ENCODE data around the gene RABGAP1L.

The RABGAP1L gene

DNA sequence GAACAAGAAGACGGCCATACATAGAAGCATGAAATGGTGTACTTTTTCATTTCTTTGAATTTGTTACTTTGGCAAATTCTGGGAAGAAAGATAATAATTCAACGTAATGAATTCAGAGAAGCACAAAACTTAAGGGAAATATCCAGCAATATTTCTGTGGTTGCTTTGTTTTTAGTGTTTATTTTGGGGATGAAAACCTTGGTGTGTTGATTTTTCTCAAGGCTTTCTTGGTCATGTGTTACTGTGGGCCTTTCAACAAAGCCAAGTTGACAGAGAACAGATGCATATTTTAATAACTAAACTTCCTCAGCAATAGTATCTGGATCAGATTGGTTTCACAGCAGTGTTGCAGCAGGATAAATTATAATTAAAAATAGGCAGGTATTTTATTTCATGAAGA, 561.9 kb downstream of the RABGAP1L start:
- in situ Hi-C loops (cut with HindIII; ENCODE audit: low sequenced_read_pairs) = no loop called here
- no peak for DNase-seq (ENCODE audit: low read depth)
- TF ChIP-seq, protein P1, sequence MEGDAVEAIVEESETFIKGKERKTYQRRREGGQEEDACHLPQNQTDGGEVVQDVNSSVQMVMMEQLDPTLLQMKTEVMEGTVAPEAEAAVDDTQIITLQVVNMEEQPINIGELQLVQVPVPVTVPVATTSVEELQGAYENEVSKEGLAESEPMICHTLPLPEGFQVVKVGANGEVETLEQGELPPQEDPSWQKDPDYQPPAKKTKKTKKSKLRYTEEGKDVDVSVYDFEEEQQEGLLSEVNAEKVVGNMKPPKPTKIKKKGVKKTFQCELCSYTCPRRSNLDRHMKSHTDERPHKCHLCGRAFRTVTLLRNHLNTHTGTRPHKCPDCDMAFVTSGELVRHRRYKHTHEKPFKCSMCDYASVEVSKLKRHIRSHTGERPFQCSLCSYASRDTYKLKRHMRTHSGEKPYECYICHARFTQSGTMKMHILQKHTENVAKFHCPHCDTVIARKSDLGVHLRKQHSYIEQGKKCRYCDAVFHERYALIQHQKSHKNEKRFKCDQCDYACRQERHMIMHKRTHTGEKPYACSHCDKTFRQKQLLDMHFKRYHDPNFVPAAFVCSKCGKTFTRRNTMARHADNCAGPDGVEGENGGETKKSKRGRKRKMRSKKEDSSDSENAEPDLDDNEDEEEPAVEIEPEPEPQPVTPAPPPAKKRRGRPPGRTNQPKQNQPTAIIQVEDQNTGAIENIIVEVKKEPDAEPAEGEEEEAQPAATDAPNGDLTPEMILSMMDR (IDR thresholded peaks at IDR 0.05; ENCODE audit: low read depth, low read length, missing control alignments) = no peak
- no peak overlapping the region for H3K4me3 ChIP-seq (ENCODE audit: low read depth, low read length)

- no peak for DNase-seq (ENCODE audit: low read depth)
- TF ChIP-seq, protein P1 (IDR thresholded peaks at IDR 0.05; ENCODE audit: low read depth, low read length, missing control alignments) = no peak
- in situ Hi-C loops (cut with HindIII; ENCODE audit: low sequenced_read_pairs) = no loop called here
- H3K4me3 ChIP-seq (ENCODE audit: low read depth, low read length) = no peak overlapping the region
Observed at GRCh38 chr1:174723816-174724215, 564.5 kb downstream of the RABGAP1L start.

- no peak for DNase-seq (ENCODE audit: low read depth)
Observed at GRCh38 chr1:174724219-174724618, 564.9 kb downstream of the RABGAP1L start.

GRCh38 chr1:174726167-174726879, 567.0 kb downstream of the RABGAP1L start:
- in situ Hi-C loops (cut with HindIII; ENCODE audit: low sequenced_read_pairs) = no loop called here
- TF ChIP-seq, protein P1 (IDR thresholded peaks at IDR 0.05; ENCODE audit: low read depth, low read length, missing control alignments) = peak; percentile 11
- no peak overlapping the region for H3K4me3 ChIP-seq (ENCODE audit: low read depth, low read length)
- DNase-seq (ENCODE audit: low read depth) = peak; percentile 32

More at GRCh38 chr1:174724219-174724618, 564.9 kb downstream of the RABGAP1L start:
- TF ChIP-seq, protein P1 (IDR thresholded peaks at IDR 0.05; ENCODE audit: low read depth, low read length, missing control alignments) = no peak
- H3K4me3 ChIP-seq (ENCODE audit: low read depth, low read length) = no peak overlapping the region
- in situ Hi-C loops (cut with HindIII; ENCODE audit: low sequenced_read_pairs) = no loop called here

- in situ Hi-C loops (cut with HindIII; ENCODE audit: low sequenced_read_pairs) = no loop called here
- TF ChIP-seq, protein P1 (IDR thresholded peaks at IDR 0.05; ENCODE audit: low read depth, low read length, missing control alignments) = no peak
Observed at GRCh38 chr1:174726880-174727585, 567.7 kb downstream of the RABGAP1L start.

DNA sequence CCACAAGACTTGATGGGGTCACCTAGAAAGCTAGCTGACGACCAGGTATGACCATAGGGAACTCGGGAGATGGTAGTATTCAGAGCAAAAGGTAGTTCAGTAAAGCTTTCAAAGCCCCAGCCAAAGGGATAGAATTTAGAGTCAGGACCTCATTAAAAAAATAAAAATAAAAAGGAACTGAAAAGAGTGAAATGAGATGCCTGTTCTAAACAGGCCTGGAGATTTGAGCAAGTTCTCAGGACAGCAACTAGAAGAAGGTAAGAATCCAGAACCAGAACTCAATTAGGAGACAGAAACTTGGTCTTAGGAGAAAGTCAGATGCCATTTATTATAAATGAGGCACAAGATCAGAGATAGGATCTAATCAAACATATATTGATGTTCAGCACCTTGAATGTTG, 575.0 kb downstream of the RABGAP1L start:
- DNase-seq (ENCODE audit: low read depth) = no peak
- no peak overlapping the region for H3K4me3 ChIP-seq (ENCODE audit: low read depth, low read length)
- in situ Hi-C loops (cut with HindIII; ENCODE audit: low sequenced_read_pairs) = no loop called here
- TF ChIP-seq, protein P1 (IDR thresholded peaks at IDR 0.05; ENCODE audit: low read depth, low read length, missing control alignments) = no peak

More at GRCh38 chr1:174726880-174727585, 567.7 kb downstream of the RABGAP1L start:
- no peak for DNase-seq (ENCODE audit: low read depth)
- H3K4me3 ChIP-seq (ENCODE audit: low read depth, low read length) = no peak overlapping the region
